Upper lobe of left lung (tissue), 6 donors: ENCODE measurements around the gene SLC12A8. TPM values are rescaled to one million over a fixed set of nuclear protein-coding genes. Genes with fewer than 3 reads are reported as not detected.

Experiments
- ATAC-seq, 2 donors: fragments of 200-7000 bp; cut with Tn5 transposase; one replicate each; pipeline ENCODE4 v1.9.1; 2022; ENCODE audit warnings: mild to moderate bottlenecking in 2 of 2, moderate library complexity in 2 of 2; ENCODE audit not compliant: low FRiP score in 2 of 2
- DNase-seq, 2 donors: peaks; one replicate each; pipeline ENCODE4 v3.0.0-alpha.2; 2019 to 2020
- H3K27ac ChIP-seq, 4 donors: fragments of 200-600 bp; sonication (generic); one replicate each; pipeline ENCODE4 v1.5.1; 2016 to 2019
- H3K27me3 ChIP-seq, 4 donors: fragments of 200-600 bp; sonication (generic); one replicate each; pipeline ENCODE4 v1.5.1; 2017 to 2019
- H3K36me3 ChIP-seq, 4 donors: fragments of 200-600 bp; sonication (generic); one replicate each; pipeline ENCODE4 v1.5.1; 2016 to 2019
- H3K4me1 ChIP-seq, 4 donors: fragments of 200-600 bp; sonication (generic); one replicate each; pipeline ENCODE4 v1.5.1; 2018 to 2019
- H3K4me3 ChIP-seq, 4 donors: fragments of 200-600 bp; sonication (generic); one replicate each; pipeline ENCODE4 v1.5.1; 2017 to 2019; ENCODE audit warnings: mild to moderate bottlenecking in 2 of 4, moderate library complexity in 1 of 4
- H3K9me3 ChIP-seq, 4 donors: fragments of 200-600 bp; sonication (generic); one replicate each; pipeline ENCODE4 v1.5.1; 2018 to 2019
- CTCF ChIP-seq, 6 experiments: fragments of 450-650 bp in 4 of 6; fragments of 200-600 bp in 2 of 6; sonication (generic) in 2 of 6; IDR thresholded peaks; one replicate each; pipeline ENCODE4 v1.5.1; 2016 to 2019; ENCODE audit warnings: antibody characterized with exemption in 6 of 6
- EP300 ChIP-seq, 4 donors: sonication (generic); formaldehyde crosslinking; IDR thresholded peaks; one replicate each; pipeline ENCODE4 v1.5.1; 2017; ENCODE audit warnings: antibody characterized with exemption in 4 of 4, control low read depth in 2 of 4
- POLR2A ChIP-seq, 4 donors: fragments of 450-650 bp; IDR thresholded peaks; one replicate each; pipeline ENCODE4 v1.5.1; 2016 to 2017; ENCODE audit warnings: antibody characterized with exemption in 4 of 4, mild to moderate bottlenecking in 2 of 4
- POLR2AphosphoS5 ChIP-seq, 2 donors: sonication (generic); formaldehyde crosslinking; IDR thresholded peaks; one replicate each; pipeline ENCODE4 v1.5.1; 2017; ENCODE audit warnings: antibody characterized with exemption in 2 of 2
- WGBS, 2 donors: methylation state at CpG; one replicate each; pipeline ENCODE4 v1.1.5; 2017 to 2018; 5-methylcytosine and 5-hydroxymethylcytosine counted together
- small RNA-seq, 4 donors: library from RNA; depleted of rRNA; stranded (forward); fragments of <200 nt; gene quantifications; one replicate each; pipeline ENCODE3, GENCODE V24; 2016
- total RNA-seq, 6 donors: library from RNA; depleted of rRNA in 4 of 6; stranded (reverse); fragments of >200 nt in 4 of 6; gene quantifications; one replicate each; pipeline versions ENCODE4 v1.1.0 to v1.2.1, GENCODE V29; 2016 to 2021
- donor health status: DM: no; HTN: no; CAD: no; lungs with moderate emphysema.
- donor health status: DM: no; HTN: yes; CAD: no; lungs with severe emphysema.

Gene SLC12A8
- total RNA-seq, 6 donors from 2014 or later = 6.7 to 34.6 (median 15.0) TPM

GRCh38 chr3:125033616-125034015, 178.9 kb downstream of the SLC12A8 start:
- no peaks in the 10 kb centered on the region for H3K27me3 ChIP-seq
- TF ChIP-seq POLR2AphosphoS5 (IDR thresholded peaks at IDR 0.05) (no peak), EP300 (IDR thresholded peaks at IDR 0.05) (no peak), CTCF (IDR thresholded peaks at IDR 0.05) (no peak), POLR2A (IDR thresholded peaks at IDR 0.05) (no peak)
- 81 to 90% methylated on average over 11 to 14 of the region's 14 CpGs for WGBS, 2 donors
- peak overlapping the region; percentile 37 to 62 (median 40) for H3K27ac ChIP-seq
- peaks cover 3 to 7% (median 5%) of the 10 kb centered on the region in 4 donors for H3K36me3 ChIP-seq
- H3K4me1 ChIP-seq = peaks cover 19 to 32% (median 26%) of the 10 kb centered on the region in 4 donors
- H3K9me3 ChIP-seq = no peaks in the 10 kb centered on the region
- no peak overlapping the region for H3K4me3 ChIP-seq
- ATAC-seq (no peak), DNase-seq (no peak)

GRCh38 chr3:125033135-125033534, 179.4 kb downstream of the SLC12A8 start:
- Histone ChIP-seq H3K27me3 (no peaks in the 10 kb centered on the region), H3K9me3 (no peaks in the 10 kb centered on the region), H3K4me1 (peaks cover 16 to 27% (median 22%) of the 10 kb centered on the region in 4 donors), H3K4me3 (no peak overlapping the region), H3K27ac (peak overlapping the region in 3 of 4 donors; percentile 37 to 62 (median 37)), H3K36me3 (peaks cover 3 to 12% (median 9%) of the 10 kb centered on the region in 4 donors)
- ATAC-seq (no peak), DNase-seq (no peak)
- WGBS, 2 donors = 57 to 58% methylated on average over 5 of the region's 5 CpGs
- TF ChIP-seq POLR2A (IDR thresholded peaks at IDR 0.05) (no peak), POLR2AphosphoS5 (IDR thresholded peaks at IDR 0.05) (no peak), EP300 (IDR thresholded peaks at IDR 0.05) (no peak)

GRCh38 chr3:125032683-125033082, 179.9 kb downstream of the SLC12A8 start:
- no peaks in the 10 kb centered on the region for H3K9me3 ChIP-seq
- ATAC-seq (no peak), DNase-seq (no peak)
- H3K4me1 ChIP-seq = peaks cover 12 to 24% (median 18%) of the 10 kb centered on the region in 4 donors
- no peak overlapping the region for H3K4me3 ChIP-seq
- no peaks in the 10 kb centered on the region for H3K27me3 ChIP-seq
- whole genome bisulfite sequencing, 2 donors = 87 to 90% methylated on average over 3 of the region's 3 CpGs
- peaks cover 3 to 17% (median 12%) of the 10 kb centered on the region in 4 donors for H3K36me3 ChIP-seq
- peak overlapping the region in 3 of 4 donors; percentile 6 to 62 (median 37) for H3K27ac ChIP-seq
- no peak for TF ChIP-seq CTCF (IDR thresholded peaks at IDR 0.05)
- TF ChIP-seq POLR2AphosphoS5 (IDR thresholded peaks at IDR 0.05) = no peak
- TF ChIP-seq EP300 (IDR thresholded peaks at IDR 0.05) = no peak
- no peak for TF ChIP-seq POLR2A (IDR thresholded peaks at IDR 0.05)

Small RNAs within 50 kb of the gene (small RNA-seq; reads per million reads assigned to genes)
- gene MIR5092 = 0 reads per million in 4 donors
- gene RNA5SP137 = 0 reads per million in 4 donors
- gene RNU6-230P = 0 reads per million in 4 donors

Other genes with a start within 250 kb of the SLC12A8 start
- gene HEG1, start 156.8 kb downstream of the SLC12A8 start, total RNA-seq = 100 to 1,000 TPM in 3 of 6 donors, 10 to 100 TPM in 3; 45.1 to 168 (median 100) TPM
- 10 to 100 TPM; 24.5 to 42.9 (median 32.8) TPM for gene ZNF148, start 162.6 kb upstream of the SLC12A8 start, total RNA-seq